Fibroblast of lung (primary cell): ENCODE results near the gene APBB1IP. TPM values are rescaled to one million over a fixed set of nuclear protein-coding genes. Genes with fewer than 3 reads are reported as not detected.

ENCODE experiments used
- DNase-seq, 2 donors: peaks; one replicate each; pipeline versions ENCODE4 v3.0.0 to v3.0.0-alpha.2; 2010; ENCODE audit warnings: low read depth in 2 of 2
- H2AFZ ChIP-seq: 2 replicates; pipeline ENCODE4 v1.5.1; 2012; ENCODE audit warnings: low read length, control low read depth, inconsistent platforms
- H3K27ac ChIP-seq: 2 replicates; pipeline ENCODE4 v1.5.1; 2011; ENCODE audit warnings: low read length, control low read depth; ENCODE audit not compliant: insufficient read depth
- H3K27me3 ChIP-seq: 2 replicates; pipeline ENCODE4 v1.5.1; 2011; ENCODE audit warnings: mild to moderate bottlenecking, low read length; ENCODE audit not compliant: control insufficient read depth, insufficient read depth
- H3K36me3 ChIP-seq: 2 replicates; pipeline ENCODE4 v1.5.1; 2011; ENCODE audit warnings: low read length; ENCODE audit not compliant: control insufficient read depth, insufficient read depth
- H3K4me1 ChIP-seq: 2 replicates; pipeline ENCODE4 v1.5.1; 2011; ENCODE audit warnings: low read length; ENCODE audit not compliant: control insufficient read depth, insufficient read depth; ENCODE audit errors: extremely low read depth
- H3K4me2 ChIP-seq: 2 replicates; pipeline ENCODE4 v1.5.1; 2011; ENCODE audit warnings: low read length, control low read depth; ENCODE audit not compliant: insufficient read depth; ENCODE audit errors: extremely low read depth
- H3K4me3 ChIP-seq, 4 experiments: fragments of 200-600 bp in 1 of 4; sonication (generic) in 1 of 4; replicated peaks in 1 of 4; 2 replicates each; pipeline ENCODE4 v1.5.1; 2011 to 2016; ENCODE audit warnings: low read length in 4 of 4, low read depth in 3 of 4, mild to moderate bottlenecking in 3 of 4, control low read depth in 2 of 4, inconsistent platforms in 1 of 4, mixed read lengths in 1 of 4; ENCODE audit not compliant: insufficient read depth in 1 of 4; ENCODE audit errors: control extremely low read depth in 1 of 4
- H3K79me2 ChIP-seq: 2 replicates; pipeline ENCODE4 v1.5.1; 2012; ENCODE audit warnings: mild to moderate bottlenecking, low read length, inconsistent platforms; ENCODE audit not compliant: control insufficient read depth, insufficient read depth
- H3K9ac ChIP-seq: 2 replicates; pipeline ENCODE4 v1.5.1; 2011; ENCODE audit warnings: mild to moderate bottlenecking, low read length, control low read depth; ENCODE audit not compliant: insufficient read depth
- H3K9me3 ChIP-seq: 2 replicates; pipeline ENCODE4 v1.5.1; 2012; ENCODE audit warnings: low read depth, low read length; ENCODE audit not compliant: control insufficient read depth, insufficient read depth
- H4K20me1 ChIP-seq: 2 replicates; pipeline ENCODE4 v1.5.1; 2011; ENCODE audit warnings: low read length; ENCODE audit not compliant: control insufficient read depth, insufficient read depth; ENCODE audit errors: extremely low read depth
- EZH2 ChIP-seq: IDR thresholded peaks from 2 replicates; pipeline ENCODE4 v1.5.1; 2012; ENCODE audit warnings: low read length, control low read depth, mild to moderate bottlenecking; ENCODE audit errors: missing control alignments
- polyA plus RNA-seq, 2 donors: library from polyadenylated mRNA; depleted of rRNA in 1 of 2; stranded (reverse) in 1 of 2; unstranded in 1 of 2; fragments of >200 nt; gene quantifications; 2 replicates each; pipeline ENCODE4 v1.2.1, GENCODE V29; 2011 to 2012; ENCODE audit warnings: missing spikeins in 1 of 2
- total RNA-seq: library from RNA; depleted of rRNA; stranded (reverse); fragments of >200 nt; gene quantifications from 2 replicates; pipeline ENCODE4 v1.2.1, GENCODE V29; 2014
- TF ChIP-seq, protein P1 (sequence below), 2 donors: IDR thresholded peaks in 1 of 2; conservative IDR thresholded peaks in 1 of 2; 1 replicate in 1 of 2; 2 replicates in 1 of 2; pipeline ENCODE4 v1.5.1; 2011 to 2012; ENCODE audit warnings: low read length in 2 of 2, control low read depth in 1 of 2, inconsistent platforms in 1 of 2, low read depth in 1 of 2, mild to moderate bottlenecking in 1 of 2

APBB1IP gene
- total and polyA plus RNA-seq, 2 donors (not counting 1 experiment from before 2014, with no cell fraction given) = 1.5 TPM

- Histone ChIP-seq H3K36me3 (no peaks in the 10 kb centered on the region), H3K9ac (no peak overlapping the region), H3K4me2 (no peak overlapping the region), H3K4me1 (peaks cover 2% of the 10 kb centered on the region), H2AFZ (no peak overlapping the region), H3K27ac (no peak overlapping the region), H3K79me2 (no peaks in the 10 kb centered on the region), H3K9me3 (no peaks in the 10 kb centered on the region), H3K4me3 (no peak overlapping the region), H3K27me3 (no peaks in the 10 kb centered on the region), H4K20me1 (no peaks in the 10 kb centered on the region)
- DNase-seq = no peak
- no peak for TF ChIP-seq EZH2
- TF ChIP-seq, protein P1, sequence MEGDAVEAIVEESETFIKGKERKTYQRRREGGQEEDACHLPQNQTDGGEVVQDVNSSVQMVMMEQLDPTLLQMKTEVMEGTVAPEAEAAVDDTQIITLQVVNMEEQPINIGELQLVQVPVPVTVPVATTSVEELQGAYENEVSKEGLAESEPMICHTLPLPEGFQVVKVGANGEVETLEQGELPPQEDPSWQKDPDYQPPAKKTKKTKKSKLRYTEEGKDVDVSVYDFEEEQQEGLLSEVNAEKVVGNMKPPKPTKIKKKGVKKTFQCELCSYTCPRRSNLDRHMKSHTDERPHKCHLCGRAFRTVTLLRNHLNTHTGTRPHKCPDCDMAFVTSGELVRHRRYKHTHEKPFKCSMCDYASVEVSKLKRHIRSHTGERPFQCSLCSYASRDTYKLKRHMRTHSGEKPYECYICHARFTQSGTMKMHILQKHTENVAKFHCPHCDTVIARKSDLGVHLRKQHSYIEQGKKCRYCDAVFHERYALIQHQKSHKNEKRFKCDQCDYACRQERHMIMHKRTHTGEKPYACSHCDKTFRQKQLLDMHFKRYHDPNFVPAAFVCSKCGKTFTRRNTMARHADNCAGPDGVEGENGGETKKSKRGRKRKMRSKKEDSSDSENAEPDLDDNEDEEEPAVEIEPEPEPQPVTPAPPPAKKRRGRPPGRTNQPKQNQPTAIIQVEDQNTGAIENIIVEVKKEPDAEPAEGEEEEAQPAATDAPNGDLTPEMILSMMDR (conservative IDR thresholded peaks at IDR 0.05 in 1 of 2, IDR thresholded peaks at IDR 0.05 in 1 of 2; ENCODE audit: low read depth in 1 of 2, low read length in 2 of 2) = no peak
Measured at GRCh38 chr10:26445411-26446031, 7.4 kb downstream of the APBB1IP start.

GRCh38 chr10:26446258-26446657 lies 8.1 kb downstream of the APBB1IP start:
- H3K36me3 ChIP-seq = no peaks in the 10 kb centered on the region
- no peaks in the 10 kb centered on the region for H3K9me3 ChIP-seq
- DNase-seq = no peak
- no peak overlapping the region for H3K4me2 ChIP-seq
- peaks cover 2% of the 10 kb centered on the region for H3K4me1 ChIP-seq
- H3K27ac ChIP-seq = no peak overlapping the region
- no peak overlapping the region for H2AFZ ChIP-seq
- no peak overlapping the region for H3K9ac ChIP-seq
- no peaks in the 10 kb centered on the region for H4K20me1 ChIP-seq
- TF ChIP-seq, protein P1 (conservative IDR thresholded peaks at IDR 0.05 in 1 of 2, IDR thresholded peaks at IDR 0.05 in 1 of 2; ENCODE audit: low read depth in 1 of 2, low read length in 2 of 2) = no peak
- no peak for TF ChIP-seq EZH2
- H3K27me3 ChIP-seq = no peaks in the 10 kb centered on the region
- no peaks in the 10 kb centered on the region for H3K79me2 ChIP-seq
- no peak overlapping the region for H3K4me3 ChIP-seq

GRCh38 chr10:26448292-26448691 lies 10.2 kb downstream of the APBB1IP start:
- H4K20me1 ChIP-seq = no peaks in the 10 kb centered on the region
- no peaks in the 10 kb centered on the region for H3K4me1 ChIP-seq
- TF ChIP-seq, protein P1 (conservative IDR thresholded peaks at IDR 0.05 in 1 of 2, IDR thresholded peaks at IDR 0.05 in 1 of 2; ENCODE audit: low read depth in 1 of 2, low read length in 2 of 2) = no peak
- no peak for TF ChIP-seq EZH2
- no peak for DNase-seq
- no peaks in the 10 kb centered on the region for H3K36me3 ChIP-seq
- no peaks in the 10 kb centered on the region for H3K79me2 ChIP-seq
- no peaks in the 10 kb centered on the region for H3K27me3 ChIP-seq
- no peak overlapping the region for H3K4me2 ChIP-seq
- H2AFZ ChIP-seq = no peak overlapping the region
- H3K4me3 ChIP-seq = no peak overlapping the region
- no peak overlapping the region for H3K9ac ChIP-seq
- H3K9me3 ChIP-seq = no peaks in the 10 kb centered on the region
- H3K27ac ChIP-seq = no peak overlapping the region
